Liver (tissue), 3 donors: ENCODE data around the gene POLR3C.

ENCODE experiments used
- ATF3 ChIP-seq: IDR thresholded peaks from 2 replicates; pipeline ENCODE4 v1.6.1; 2016; ENCODE audit warnings: antibody characterized with exemption
- CTCF ChIP-seq: fragments of 150-350 bp; IDR thresholded peaks from 2 replicates; pipeline ENCODE4 v1.5.1; 2017; ENCODE audit warnings: improper control_type of control experiment, low read depth, low read length; ENCODE audit not compliant: missing input control
- EGR1 ChIP-seq, 2 donors: IDR thresholded peaks; 2 replicates each; pipeline ENCODE4 v1.6.1; 2016 to 2018; ENCODE audit warnings: antibody characterized with exemption in 2 of 2, low read depth in 2 of 2
- RAD21 ChIP-seq, 2 donors: IDR thresholded peaks; 2 replicates each; pipeline ENCODE4 v1.6.1; 2016; ENCODE audit warnings: antibody characterized with exemption in 2 of 2, mild to moderate bottlenecking in 2 of 2
- RXRA ChIP-seq, 2 donors: IDR thresholded peaks; 2 replicates each; pipeline ENCODE4 v1.6.1; 2017 to 2018; ENCODE audit warnings: antibody characterized with exemption in 2 of 2, mild to moderate bottlenecking in 1 of 2
- SP1 ChIP-seq: IDR thresholded peaks from 2 replicates; pipeline ENCODE4 v1.6.1; 2018; ENCODE audit warnings: antibody characterized with exemption, mild to moderate bottlenecking
- YY1 ChIP-seq: IDR thresholded peaks from 2 replicates; pipeline ENCODE4 v1.6.1; 2016; ENCODE audit warnings: antibody characterized with exemption, mild to moderate bottlenecking
- TF ChIP-seq, protein P1 (sequence below): IDR thresholded peaks from 2 replicates; pipeline ENCODE4 v1.6.1; 2016; ENCODE audit warnings: antibody characterized with exemption
- TF ChIP-seq, protein P2 (sequence below): IDR thresholded peaks from 2 replicates; pipeline ENCODE4 v1.6.1; 2016; ENCODE audit warnings: antibody characterized with exemption, mild to moderate bottlenecking
- donor health status: healthy.
- donor health status: healthy.

- TF ChIP-seq EGR1 (IDR thresholded peaks at IDR 0.05; ENCODE audit: low read depth in 2 of 2) (no peak), CTCF (no peak), ATF3 (no peak), YY1 (no peak), SP1 (no peak), RXRA (IDR thresholded peaks at IDR 0.05) (no peak), RAD21 (IDR thresholded peaks at IDR 0.05) (no peak)
- TF ChIP-seq, protein P1, sequence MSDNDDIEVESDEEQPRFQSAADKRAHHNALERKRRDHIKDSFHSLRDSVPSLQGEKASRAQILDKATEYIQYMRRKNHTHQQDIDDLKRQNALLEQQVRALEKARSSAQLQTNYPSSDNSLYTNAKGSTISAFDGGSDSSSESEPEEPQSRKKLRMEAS, result no peak
- TF ChIP-seq, protein P2, sequence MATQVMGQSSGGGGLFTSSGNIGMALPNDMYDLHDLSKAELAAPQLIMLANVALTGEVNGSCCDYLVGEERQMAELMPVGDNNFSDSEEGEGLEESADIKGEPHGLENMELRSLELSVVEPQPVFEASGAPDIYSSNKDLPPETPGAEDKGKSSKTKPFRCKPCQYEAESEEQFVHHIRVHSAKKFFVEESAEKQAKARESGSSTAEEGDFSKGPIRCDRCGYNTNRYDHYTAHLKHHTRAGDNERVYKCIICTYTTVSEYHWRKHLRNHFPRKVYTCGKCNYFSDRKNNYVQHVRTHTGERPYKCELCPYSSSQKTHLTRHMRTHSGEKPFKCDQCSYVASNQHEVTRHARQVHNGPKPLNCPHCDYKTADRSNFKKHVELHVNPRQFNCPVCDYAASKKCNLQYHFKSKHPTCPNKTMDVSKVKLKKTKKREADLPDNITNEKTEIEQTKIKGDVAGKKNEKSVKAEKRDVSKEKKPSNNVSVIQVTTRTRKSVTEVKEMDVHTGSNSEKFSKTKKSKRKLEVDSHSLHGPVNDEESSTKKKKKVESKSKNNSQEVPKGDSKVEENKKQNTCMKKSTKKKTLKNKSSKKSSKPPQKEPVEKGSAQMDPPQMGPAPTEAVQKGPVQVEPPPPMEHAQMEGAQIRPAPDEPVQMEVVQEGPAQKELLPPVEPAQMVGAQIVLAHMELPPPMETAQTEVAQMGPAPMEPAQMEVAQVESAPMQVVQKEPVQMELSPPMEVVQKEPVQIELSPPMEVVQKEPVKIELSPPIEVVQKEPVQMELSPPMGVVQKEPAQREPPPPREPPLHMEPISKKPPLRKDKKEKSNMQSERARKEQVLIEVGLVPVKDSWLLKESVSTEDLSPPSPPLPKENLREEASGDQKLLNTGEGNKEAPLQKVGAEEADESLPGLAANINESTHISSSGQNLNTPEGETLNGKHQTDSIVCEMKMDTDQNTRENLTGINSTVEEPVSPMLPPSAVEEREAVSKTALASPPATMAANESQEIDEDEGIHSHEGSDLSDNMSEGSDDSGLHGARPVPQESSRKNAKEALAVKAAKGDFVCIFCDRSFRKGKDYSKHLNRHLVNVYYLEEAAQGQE, result no peak
Measured at GRCh38 chr1:145806408-145806807, 17.6 kb upstream of the POLR3C start.
